GM12878 (cell line): Measurements from ENCODE around the gene P2RY1. TPM values are rescaled to one million over a fixed set of nuclear protein-coding genes. Genes with fewer than 3 reads are reported as not detected.

Experiments
- ATAC-seq: fragments of 200-7000 bp; cut with Tn5 transposase; 3 replicates; pipeline ENCODE4 v1.9.1; 2020; ENCODE audit warnings: mild to moderate bottlenecking, moderate library complexity
- BruUV-seq: library from RNA; stranded (reverse); fragments of 400-500 nt; replicated peaks from 2 replicates; lab custom pipeline; 2021; lab: Mats Ljungman, UMichigan
- CTCF ChIA-PET: fragments of 300-600 bp; sonication (Branson Sonifier 250); formaldehyde crosslinking; extraction: SDS; loops from one replicate; lab custom pipeline; 2021; ENCODE audit warnings: inconsistent platforms; lab: Yijun Ruan, JAX
- POLR2A ChIA-PET: fragments of 350-600 bp; formaldehyde crosslinking; extraction: SDS; loops from one replicate; lab custom pipeline; 2021; ENCODE audit warnings: inconsistent platforms; lab: Charles Lee
- RAD21 ChIA-PET: fragments of 300-600 bp; sonication (Branson Sonifier 250); formaldehyde crosslinking; loops from one replicate; lab custom pipeline; 2023; ENCODE audit warnings: antibody characterized with exemption; ENCODE audit not compliant: unreplicated experiment; lab: Charles Lee
- SMC1A ChIA-PET: fragments of 300-600 bp; sonication (Branson Sonifier 250); formaldehyde crosslinking; loops from one replicate; lab custom pipeline; 2023; ENCODE audit not compliant: unreplicated experiment, uncharacterized antibody; lab: Charles Lee
- DNase-seq: peaks from one replicate; pipeline ENCODE4 v3.0.0-alpha.2; 2011; ENCODE audit warnings: low read depth, low spot score
- FAIRE-seq: peaks from 3 replicates; lab custom pipeline; 2011; peaks lifted over from hg19 to GRCh38; lab: Jason Lieb, UNC
- H2AFZ ChIP-seq: 2 replicates; pipeline ENCODE4 v1.6.0; 2011; ENCODE audit warnings: low read depth, low read length, control low read depth; ENCODE audit not compliant: control insufficient read depth
- H3K27ac ChIP-seq: 2 replicates; pipeline ENCODE4 v1.5.1; 2011; ENCODE audit warnings: control low read depth; ENCODE audit not compliant: control insufficient read depth, insufficient read depth
- H3K27me3 ChIP-seq, 2 experiments: replicated peaks in 1 of 2; 2 replicates each; pipeline versions ENCODE4 v1.6.0 to v1.6.1; 2011; ENCODE audit warnings: low read length in 1 of 2; ENCODE audit not compliant: control insufficient read depth in 2 of 2, insufficient read depth in 2 of 2
- H3K36me3 ChIP-seq, 2 experiments: 2 replicates each; pipeline ENCODE4 v1.5.1; 2011; ENCODE audit warnings: low read length in 1 of 2; ENCODE audit not compliant: control insufficient read depth in 2 of 2, insufficient read depth in 2 of 2
- H3K4me1 ChIP-seq: 2 replicates; pipeline ENCODE4 v1.6.1; 2011; ENCODE audit warnings: mild to moderate bottlenecking, low read length, moderate library complexity, mixed read lengths; ENCODE audit not compliant: control insufficient read depth, insufficient read depth
- H3K4me2 ChIP-seq: 2 replicates; pipeline ENCODE4 v1.6.0; 2011; ENCODE audit warnings: control low read depth; ENCODE audit not compliant: control insufficient read depth, insufficient read depth
- H3K4me3 ChIP-seq: fragments of 200-600 bp; sonication (generic); 2 replicates; pipeline ENCODE4 v1.5.1; 2016
- H3K79me2 ChIP-seq: 2 replicates; pipeline ENCODE4 v1.6.0; 2011; ENCODE audit warnings: low read length; ENCODE audit not compliant: control insufficient read depth, insufficient read depth
- H3K9ac ChIP-seq: 2 replicates; pipeline ENCODE4 v1.8.0; 2011; ENCODE audit warnings: low read length, control low read depth, mixed read lengths; ENCODE audit not compliant: control insufficient read depth, insufficient read depth
- H3K9me3 ChIP-seq: replicated peaks from 3 replicates; pipeline ENCODE4 v1.5.1; 2011; ENCODE audit warnings: mild to moderate bottlenecking, low read length; ENCODE audit not compliant: control insufficient read depth, insufficient read depth
- H4K20me1 ChIP-seq: 2 replicates; pipeline ENCODE4 v1.6.0; 2011; ENCODE audit not compliant: control insufficient read depth, insufficient read depth
- CREB1 ChIP-seq: IDR thresholded peaks from 2 replicates; pipeline ENCODE4 v1.6.1; 2012; ENCODE audit warnings: low read depth, mild to moderate bottlenecking, inconsistent platforms
- ESRRA ChIP-seq: IDR thresholded peaks from 2 replicates; pipeline ENCODE4 v1.6.1; 2012; ENCODE audit warnings: mild to moderate bottlenecking, low read length, improper control_type of control experiment
- MYB ChIP-seq: fragments of 150-350 bp; IDR thresholded peaks from 2 replicates; pipeline ENCODE4 v1.6.1; 2014; ENCODE audit warnings: mild to moderate bottlenecking, low read depth, low read length, borderline replicate concordance
- MYC ChIP-seq: IDR thresholded peaks from 2 replicates; pipeline ENCODE4 v1.6.1; 2011; ENCODE audit warnings: mild to moderate bottlenecking, low read length, moderate library complexity, inconsistent platforms; ENCODE audit not compliant: insufficient read depth, insufficient replicate concordance, insufficient read length, severe bottlenecking
- NR2F1 ChIP-seq: fragments of 450-650 bp; conservative IDR thresholded peaks from 2 replicates; pipeline ENCODE4 v1.6.1; 2017; ENCODE audit warnings: mild to moderate bottlenecking
- POU2F2 ChIP-seq: IDR thresholded peaks from 3 replicates; pipeline ENCODE4 v1.6.1; 2011; ENCODE audit warnings: low read depth, mild to moderate bottlenecking, low read length, borderline replicate concordance
- RBBP5 ChIP-seq: fragments of 200-600 bp; sonication (generic); conservative IDR thresholded peaks from 2 replicates; pipeline ENCODE4 v1.6.1; 2016
- SUZ12 ChIP-seq: fragments of 200-600 bp; sonication (generic); IDR thresholded peaks from one replicate; pipeline ENCODE4 v1.6.1; 2018; ENCODE audit warnings: antibody characterized with exemption, mild to moderate bottlenecking; ENCODE audit not compliant: unreplicated experiment
- TARDBP ChIP-seq: IDR thresholded peaks from 2 replicates; pipeline ENCODE4 v1.6.1; 2016; ENCODE audit warnings: borderline replicate concordance
- ZSCAN29 ChIP-seq: fragments of 450-650 bp; IDR thresholded peaks from 2 replicates; pipeline ENCODE4 v1.6.1; 2017; ENCODE audit warnings: mild to moderate bottlenecking, moderate library complexity
- WGBS: methylation state at CpG from one replicate; pipeline ENCODE4 v1.1.6; 2016; ENCODE audit warnings: low lambda C conversion rate; ENCODE audit not compliant: insufficient replicate concordance, insufficient coverage; ENCODE audit errors: missing lambda C conversion rate; 5-methylcytosine and 5-hydroxymethylcytosine counted together
- in situ Hi-C: fragments of 300-500 bp; cut with MboI; formaldehyde crosslinking; loops from 9 replicates; pipeline ENCODE4 v1.14.3; 2018; ENCODE audit warnings: mixed read lengths
- intact Hi-C: fragments of 100-400 bp; cut with micrococcal nuclease; formaldehyde crosslinking; loops from one replicate; pipeline ENCODE4 v1.14.2; 2022; ENCODE audit not compliant: unreplicated experiment
- polyA plus RNA-seq, 11 experiments: library from polyadenylated mRNA; depleted of rRNA in 4 of 11; unstranded in 6 of 11; stranded (reverse) in 5 of 11; fragments of >200 nt; fragmentation: Nextera tagmentation in 4 of 11; fragmentation: Illumina TruSeq in 1 of 11; extraction: Ambion mirVana in 4 of 11; extraction: Trizol in 1 of 11; gene quantifications; 1 replicate in 1 of 11; 2 replicates in 10 of 11; pipeline versions ENCODE4 v1.2.1 to v1.2.3, GENCODE V29; 2011 to 2016; ENCODE audit warnings: inconsistent platforms in 2 of 11, missing spikeins in 2 of 11, low read depth in 1 of 11
- total RNA-seq, 4 experiments: library from RNA; depleted of rRNA in 3 of 4; stranded (reverse); fragments of >200 nt in 3 of 4; fragmentation: Illumina TruSeq in 1 of 4; extraction: Trizol in 1 of 4; gene quantifications; 2 replicates each; pipeline versions ENCODE4 v1.2.1 to v1.2.3, GENCODE V29; 2013 to 2021
- TF ChIP-seq, protein P1 (sequence below): fragments of 450-650 bp; IDR thresholded peaks from 2 replicates; pipeline ENCODE4 v1.6.1; 2014; ENCODE audit warnings: mild to moderate bottlenecking
- TF ChIP-seq, protein P2 (sequence below): fragments of 450-650 bp; formaldehyde crosslinking; IDR thresholded peaks from 2 replicates; pipeline ENCODE4 v1.4.0; 2020; ENCODE audit warnings: mild to moderate bottlenecking, moderate library complexity
- TF ChIP-seq, protein P3 (sequence below): IDR thresholded peaks from 2 replicates; pipeline ENCODE4 v1.6.1; 2011; ENCODE audit warnings: low read depth, low read length, improper control_type of control experiment, borderline replicate concordance
- TF ChIP-seq, protein P4 (sequence below): fragments of 150-350 bp; IDR thresholded peaks from 2 replicates; pipeline ENCODE4 v1.6.1; 2014; ENCODE audit warnings: mild to moderate bottlenecking, low read depth, low read length
- TF ChIP-seq, protein P5 (sequence below): IDR thresholded peaks from 2 replicates; pipeline ENCODE4 v1.6.1; 2012; ENCODE audit warnings: low read depth, low read length, improper control_type of control experiment

Gene P2RY1
- total and polyA plus RNA-seq, 10 of the 15 experiments (the other 5 are each of a cell fraction or from before 2014, with no cell fraction given) = 0.01 to 3.4 (median 1.9) TPM

DNA sequence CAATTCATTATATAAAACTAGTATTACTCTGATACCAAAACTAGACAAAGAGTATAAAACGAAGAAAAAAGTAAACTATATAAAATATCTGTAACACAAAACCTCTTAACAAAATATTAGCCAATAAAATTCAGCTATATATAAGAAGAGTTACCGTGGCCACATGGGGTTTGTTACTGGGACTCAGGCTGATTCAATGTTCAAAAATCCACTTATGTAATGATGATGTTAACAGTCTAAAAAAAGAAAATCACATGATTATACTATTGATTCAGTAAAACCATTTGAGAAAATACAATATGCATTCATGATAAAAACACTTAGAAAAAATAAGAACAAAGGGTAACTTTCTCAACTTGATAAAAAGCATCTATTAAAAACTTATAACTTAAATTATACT, 18.3 kb downstream of the P2RY1 start:
- POLR2A ChIA-PET = no interaction called here
- in situ Hi-C loops = no loop called here
- Histone ChIP-seq H2AFZ (no peak overlapping the region), H3K36me3 (no peaks in the 10 kb centered on the region), H3K4me3 (no peak overlapping the region), H3K27ac (no peak overlapping the region), H3K4me2 (no peak overlapping the region), H3K4me1 (no peaks in the 10 kb centered on the region), H3K9ac (no peak overlapping the region), H4K20me1 (no peaks in the 10 kb centered on the region), H3K9me3 (no peaks in the 10 kb centered on the region; the same call in 1 of the 3 replicates), H3K27me3 (no peaks in the 10 kb centered on the region), H3K79me2 (no peaks in the 10 kb centered on the region)
- intact Hi-C loops = no loop called here
- 3% methylated on average over 2 of the region's 2 CpGs for WGBS
- ATAC-seq (no peak), FAIRE-seq (no peak), DNase-seq (no peak)
- TF ChIP-seq ESRRA (no peak), SUZ12 (no peak), TARDBP (no peak), RBBP5 (no peak), MYB (no peak), NR2F1 (no peak), ZSCAN29 (no peak), POU2F2 (no peak), CREB1 (no peak), MYC (no peak)
- TF ChIP-seq, protein P1, sequence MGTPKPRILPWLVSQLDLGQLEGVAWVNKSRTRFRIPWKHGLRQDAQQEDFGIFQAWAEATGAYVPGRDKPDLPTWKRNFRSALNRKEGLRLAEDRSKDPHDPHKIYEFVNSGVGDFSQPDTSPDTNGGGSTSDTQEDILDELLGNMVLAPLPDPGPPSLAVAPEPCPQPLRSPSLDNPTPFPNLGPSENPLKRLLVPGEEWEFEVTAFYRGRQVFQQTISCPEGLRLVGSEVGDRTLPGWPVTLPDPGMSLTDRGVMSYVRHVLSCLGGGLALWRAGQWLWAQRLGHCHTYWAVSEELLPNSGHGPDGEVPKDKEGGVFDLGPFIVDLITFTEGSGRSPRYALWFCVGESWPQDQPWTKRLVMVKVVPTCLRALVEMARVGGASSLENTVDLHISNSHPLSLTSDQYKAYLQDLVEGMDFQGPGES = no peak
- TF ChIP-seq, protein P2, sequence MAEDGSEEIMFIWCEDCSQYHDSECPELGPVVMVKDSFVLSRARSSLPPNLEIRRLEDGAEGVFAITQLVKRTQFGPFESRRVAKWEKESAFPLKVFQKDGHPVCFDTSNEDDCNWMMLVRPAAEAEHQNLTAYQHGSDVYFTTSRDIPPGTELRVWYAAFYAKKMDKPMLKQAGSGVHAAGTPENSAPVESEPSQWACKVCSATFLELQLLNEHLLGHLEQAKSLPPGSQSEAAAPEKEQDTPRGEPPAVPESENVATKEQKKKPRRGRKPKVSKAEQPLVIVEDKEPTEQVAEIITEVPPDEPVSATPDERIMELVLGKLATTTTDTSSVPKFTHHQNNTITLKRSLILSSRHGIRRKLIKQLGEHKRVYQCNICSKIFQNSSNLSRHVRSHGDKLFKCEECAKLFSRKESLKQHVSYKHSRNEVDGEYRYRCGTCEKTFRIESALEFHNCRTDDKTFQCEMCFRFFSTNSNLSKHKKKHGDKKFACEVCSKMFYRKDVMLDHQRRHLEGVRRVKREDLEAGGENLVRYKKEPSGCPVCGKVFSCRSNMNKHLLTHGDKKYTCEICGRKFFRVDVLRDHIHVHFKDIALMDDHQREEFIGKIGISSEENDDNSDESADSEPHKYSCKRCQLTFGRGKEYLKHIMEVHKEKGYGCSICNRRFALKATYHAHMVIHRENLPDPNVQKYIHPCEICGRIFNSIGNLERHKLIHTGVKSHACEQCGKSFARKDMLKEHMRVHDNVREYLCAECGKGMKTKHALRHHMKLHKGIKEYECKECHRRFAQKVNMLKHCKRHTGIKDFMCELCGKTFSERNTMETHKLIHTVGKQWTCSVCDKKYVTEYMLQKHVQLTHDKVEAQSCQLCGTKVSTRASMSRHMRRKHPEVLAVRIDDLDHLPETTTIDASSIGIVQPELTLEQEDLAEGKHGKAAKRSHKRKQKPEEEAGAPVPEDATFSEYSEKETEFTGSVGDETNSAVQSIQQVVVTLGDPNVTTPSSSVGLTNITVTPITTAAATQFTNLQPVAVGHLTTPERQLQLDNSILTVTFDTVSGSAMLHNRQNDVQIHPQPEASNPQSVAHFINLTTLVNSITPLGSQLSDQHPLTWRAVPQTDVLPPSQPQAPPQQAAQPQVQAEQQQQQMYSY (CRISPR knock-in tag) = no peak
- TF ChIP-seq, protein P3, sequence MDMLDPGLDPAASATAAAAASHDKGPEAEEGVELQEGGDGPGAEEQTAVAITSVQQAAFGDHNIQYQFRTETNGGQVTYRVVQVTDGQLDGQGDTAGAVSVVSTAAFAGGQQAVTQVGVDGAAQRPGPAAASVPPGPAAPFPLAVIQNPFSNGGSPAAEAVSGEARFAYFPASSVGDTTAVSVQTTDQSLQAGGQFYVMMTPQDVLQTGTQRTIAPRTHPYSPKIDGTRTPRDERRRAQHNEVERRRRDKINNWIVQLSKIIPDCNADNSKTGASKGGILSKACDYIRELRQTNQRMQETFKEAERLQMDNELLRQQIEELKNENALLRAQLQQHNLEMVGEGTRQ = no peak
- TF ChIP-seq, protein P4, sequence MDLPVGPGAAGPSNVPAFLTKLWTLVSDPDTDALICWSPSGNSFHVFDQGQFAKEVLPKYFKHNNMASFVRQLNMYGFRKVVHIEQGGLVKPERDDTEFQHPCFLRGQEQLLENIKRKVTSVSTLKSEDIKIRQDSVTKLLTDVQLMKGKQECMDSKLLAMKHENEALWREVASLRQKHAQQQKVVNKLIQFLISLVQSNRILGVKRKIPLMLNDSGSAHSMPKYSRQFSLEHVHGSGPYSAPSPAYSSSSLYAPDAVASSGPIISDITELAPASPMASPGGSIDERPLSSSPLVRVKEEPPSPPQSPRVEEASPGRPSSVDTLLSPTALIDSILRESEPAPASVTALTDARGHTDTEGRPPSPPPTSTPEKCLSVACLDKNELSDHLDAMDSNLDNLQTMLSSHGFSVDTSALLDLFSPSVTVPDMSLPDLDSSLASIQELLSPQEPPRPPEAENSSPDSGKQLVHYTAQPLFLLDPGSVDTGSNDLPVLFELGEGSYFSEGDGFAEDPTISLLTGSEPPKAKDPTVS = no peak
- TF ChIP-seq, protein P5, sequence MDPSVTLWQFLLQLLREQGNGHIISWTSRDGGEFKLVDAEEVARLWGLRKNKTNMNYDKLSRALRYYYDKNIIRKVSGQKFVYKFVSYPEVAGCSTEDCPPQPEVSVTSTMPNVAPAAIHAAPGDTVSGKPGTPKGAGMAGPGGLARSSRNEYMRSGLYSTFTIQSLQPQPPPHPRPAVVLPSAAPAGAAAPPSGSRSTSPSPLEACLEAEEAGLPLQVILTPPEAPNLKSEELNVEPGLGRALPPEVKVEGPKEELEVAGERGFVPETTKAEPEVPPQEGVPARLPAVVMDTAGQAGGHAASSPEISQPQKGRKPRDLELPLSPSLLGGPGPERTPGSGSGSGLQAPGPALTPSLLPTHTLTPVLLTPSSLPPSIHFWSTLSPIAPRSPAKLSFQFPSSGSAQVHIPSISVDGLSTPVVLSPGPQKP = no peak
- no TSS peak for BruUV-seq
- RAD21 ChIA-PET = no interaction called here
- SMC1A ChIA-PET = interaction anchor here (1.2 kb wide), 1 partner anchor 13 kb away, joined by 3 read pairs; no protein-coding TSS in a partner anchor
- CTCF ChIA-PET = no interaction called here
